Epidermal melanocyte (primary cell): ENCODE measurements around the gene TTC39A.
"Not testable (repeated sequence)": the region's sequence is repeated elsewhere in the genome, so short reads cannot be mapped to it uniquely, and the experiment has no call there.

Experiments used
- DNase-seq: peaks from one replicate; pipeline ENCODE4 v3.0.0; 2011; ENCODE audit warnings: low spot score; ENCODE audit not compliant: insufficient read length

The TTC39A gene

DNA sequence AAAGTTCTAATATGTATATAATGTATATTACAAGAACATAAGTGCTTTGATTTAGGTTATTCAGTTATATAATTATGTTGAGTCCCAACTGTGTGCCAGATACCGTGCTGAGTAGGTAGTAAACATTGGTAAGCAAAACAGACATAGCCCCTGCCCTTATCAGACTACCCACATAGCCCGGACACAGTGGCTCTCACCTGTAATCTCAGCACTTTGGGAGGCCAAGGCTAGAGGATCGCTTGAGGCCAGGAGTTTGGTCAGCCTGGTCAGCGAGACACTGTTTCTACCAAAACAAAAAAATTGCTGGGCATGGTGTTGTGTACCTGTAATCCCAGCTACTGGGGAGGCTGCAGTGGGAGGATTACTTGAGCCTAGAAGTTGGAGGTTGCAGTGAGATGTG lies 63.6 kb downstream of the TTC39A start:
- DNase-seq, result no peak

- DNase-seq, result no peak
These were observed 64.2 kb downstream of the TTC39A start for GRCh38 chr1:51266181-51266580.

- no peak for DNase-seq
These were observed 64.7 kb downstream of the TTC39A start for GRCh38 chr1:51265618-51266017.

DNA sequence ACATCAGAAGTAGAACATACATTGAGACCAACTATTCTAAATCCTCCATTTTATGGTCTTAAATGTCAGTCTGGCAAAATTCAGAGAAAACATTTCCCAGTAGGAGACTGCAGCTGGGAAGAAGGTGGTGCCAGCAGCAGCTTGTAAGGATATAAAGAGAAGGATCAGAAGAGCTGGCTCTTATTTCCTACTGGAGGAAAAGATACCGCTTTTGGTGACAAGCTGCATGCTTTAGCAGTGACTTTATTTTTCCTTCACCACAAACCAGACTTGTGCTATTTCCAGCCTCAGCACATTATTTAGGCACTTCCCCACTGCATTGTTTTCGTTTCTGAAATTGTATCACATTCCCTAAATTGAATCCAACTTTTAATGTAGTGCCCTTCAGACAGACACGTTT lies 65.9 kb downstream of the TTC39A start:
- no peak for DNase-seq

DNA sequence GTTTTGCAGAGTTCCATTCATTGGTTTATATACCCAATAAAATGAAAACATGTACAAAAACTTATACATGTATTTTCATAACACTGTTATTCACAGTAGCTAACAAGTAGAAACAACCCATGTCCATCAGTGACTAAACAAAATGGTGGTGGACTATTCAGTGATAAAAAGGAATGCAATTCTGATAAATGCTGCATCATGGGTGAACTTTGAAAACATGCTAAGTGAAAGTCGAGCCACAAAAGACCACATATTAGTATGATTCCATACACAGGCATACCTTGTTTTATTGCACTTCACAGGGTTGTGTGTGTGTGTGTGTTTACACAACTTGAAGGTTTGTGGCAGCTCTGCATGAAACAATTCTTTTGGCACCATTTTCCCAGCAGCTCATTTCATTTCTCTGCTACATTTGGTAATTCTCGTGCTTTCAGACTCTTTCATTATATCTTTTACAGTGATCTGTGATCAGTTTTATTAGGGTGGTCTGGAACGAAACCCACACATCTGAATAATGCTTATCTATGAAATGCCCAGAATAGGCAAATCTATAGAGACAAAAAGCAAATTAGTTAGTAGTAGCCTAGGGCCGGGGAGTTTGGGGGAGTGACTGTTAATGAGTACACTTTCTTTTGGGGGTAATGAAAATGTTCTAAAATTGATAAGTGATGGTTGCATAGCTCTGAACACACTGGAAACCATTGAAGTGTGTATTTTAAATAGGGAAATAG lies 67.0 kb downstream of the TTC39A start:
- no peak for DNase-seq

DNA sequence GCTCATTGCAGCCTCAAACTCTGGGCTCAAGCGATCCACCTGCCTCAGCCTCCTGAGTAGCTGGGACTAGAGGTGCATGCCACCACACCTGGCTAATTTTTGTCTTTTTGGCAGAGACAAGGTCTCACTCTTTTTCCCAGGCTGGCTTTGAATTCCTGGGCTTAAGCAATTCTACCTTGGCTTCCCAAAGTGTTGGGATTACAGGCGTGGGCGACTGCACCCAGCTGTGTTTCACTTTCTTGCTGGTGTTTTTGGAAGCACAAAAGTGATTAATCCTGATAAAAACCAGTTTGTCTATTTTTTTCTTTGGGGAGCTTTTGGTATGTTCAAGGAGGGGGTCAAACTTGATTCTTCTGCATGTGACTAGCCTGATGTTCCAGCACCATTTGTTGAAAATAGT lies 75.0 kb downstream of the TTC39A start:
- DNase-seq, result no peak

GRCh38 chr1:51253691-51254090 lies 76.7 kb downstream of the TTC39A start:
- no peak for DNase-seq

GRCh38 chr1:51252366-51252765 lies 78.0 kb downstream of the TTC39A start:
- no peak for DNase-seq

DNA sequence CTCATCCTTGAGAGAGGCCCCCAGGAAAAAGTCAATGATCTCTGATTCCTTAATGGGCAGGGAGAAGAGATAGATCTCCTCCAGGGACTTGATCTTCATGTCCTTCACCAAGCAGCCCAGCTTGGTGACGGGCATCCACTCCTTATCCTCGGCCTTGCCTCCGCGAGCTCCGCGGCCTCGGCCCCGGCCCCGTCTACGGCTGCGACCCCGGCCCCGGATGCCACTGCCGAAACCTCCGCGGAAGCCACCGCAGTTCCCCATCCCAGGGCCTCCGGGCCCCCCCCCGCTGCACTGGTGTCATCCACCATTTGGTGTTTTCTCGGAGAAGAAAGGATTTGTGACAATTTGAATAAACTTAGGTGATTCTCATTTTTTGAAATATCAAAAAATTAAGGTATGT lies 79.2 kb downstream of the TTC39A start:
- DNase-seq, result not testable (repeated sequence)

- not testable (repeated sequence) for DNase-seq
These were observed 79.6 kb downstream of the TTC39A start for GRCh38 chr1:51250729-51251128.

GRCh38 chr1:51249445-51249844 lies 80.9 kb downstream of the TTC39A start:
- no peak for DNase-seq

DNA sequence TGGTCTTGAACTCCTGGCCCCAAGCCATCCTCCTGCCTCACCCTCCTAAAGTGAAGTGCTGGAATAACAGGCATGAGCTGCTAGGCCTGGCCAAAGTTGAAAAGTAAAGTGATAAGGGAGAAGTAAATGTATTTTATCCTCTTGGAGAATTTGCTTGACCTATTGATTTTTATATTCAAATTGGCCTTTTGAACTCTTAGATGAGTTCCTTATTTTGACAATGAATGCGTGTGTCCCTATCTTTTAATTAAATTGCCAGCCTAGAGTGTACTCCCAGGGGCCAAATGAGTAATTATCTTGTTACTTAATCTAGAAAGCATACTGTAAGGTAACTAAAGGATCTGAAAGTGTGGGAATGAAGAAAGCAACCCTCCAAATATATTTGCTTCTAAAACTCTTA lies 82.9 kb downstream of the TTC39A start:
- DNase-seq, result no peak

DNA sequence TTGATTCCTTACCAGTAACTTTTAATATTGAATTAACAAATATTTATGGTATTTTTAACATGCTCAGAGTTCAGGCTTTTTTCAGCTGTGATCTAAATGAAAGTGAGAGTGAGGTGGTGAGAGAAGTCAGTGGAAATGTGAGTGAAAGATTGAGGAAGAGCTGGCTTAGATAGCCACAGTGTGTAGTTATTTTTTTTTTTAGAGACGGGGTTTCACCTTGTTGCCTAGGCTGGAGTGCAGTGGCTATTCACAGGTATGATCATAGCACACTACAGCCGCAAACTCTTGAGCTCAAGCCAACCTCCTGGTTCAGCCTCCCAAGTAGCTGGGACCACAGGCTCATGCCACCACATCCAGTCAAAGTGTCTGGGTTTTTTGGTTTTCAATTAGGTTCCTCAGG lies 83.3 kb downstream of the TTC39A start:
- no peak for DNase-seq

DNA sequence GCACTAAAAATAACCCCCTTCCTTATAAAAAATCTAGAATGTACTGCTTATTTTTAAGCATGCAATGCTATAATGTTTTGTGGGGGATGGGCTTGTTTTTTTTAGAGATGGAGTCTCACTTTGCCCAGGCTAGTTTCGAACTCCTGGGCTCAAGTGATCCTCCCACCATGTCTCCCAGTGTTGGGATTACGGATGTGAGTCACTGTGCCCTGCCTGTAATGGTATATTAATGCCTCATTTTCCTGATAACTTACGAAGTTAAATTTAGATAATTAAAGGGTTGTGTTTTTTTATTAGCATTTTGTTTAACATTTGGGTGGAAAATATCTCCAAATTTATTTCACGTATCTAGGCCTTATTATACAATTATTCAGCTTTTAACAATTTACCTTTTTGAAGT lies 87.8 kb downstream of the TTC39A start:
- DNase-seq, result no peak

DNA sequence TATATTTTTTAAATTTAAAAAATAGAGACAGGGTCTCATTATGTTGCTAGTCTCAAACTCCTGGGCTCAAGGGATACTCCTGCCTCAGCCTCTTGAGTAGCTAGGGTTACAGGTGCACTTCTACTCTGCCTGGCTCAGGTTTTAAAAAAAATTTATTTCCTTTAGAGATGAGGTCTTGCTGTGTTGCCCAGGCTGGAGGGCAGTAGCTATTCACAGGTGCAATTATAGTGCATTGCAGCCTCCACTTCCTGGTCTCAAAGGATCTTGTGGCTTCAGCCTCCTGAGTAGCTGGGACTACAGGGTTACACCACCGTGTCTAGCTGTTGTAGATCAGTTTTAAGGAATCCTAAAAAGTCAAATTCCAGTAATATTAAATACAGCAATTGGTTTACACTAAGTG lies 89.2 kb downstream of the TTC39A start:
- DNase-seq, result no peak

DNA sequence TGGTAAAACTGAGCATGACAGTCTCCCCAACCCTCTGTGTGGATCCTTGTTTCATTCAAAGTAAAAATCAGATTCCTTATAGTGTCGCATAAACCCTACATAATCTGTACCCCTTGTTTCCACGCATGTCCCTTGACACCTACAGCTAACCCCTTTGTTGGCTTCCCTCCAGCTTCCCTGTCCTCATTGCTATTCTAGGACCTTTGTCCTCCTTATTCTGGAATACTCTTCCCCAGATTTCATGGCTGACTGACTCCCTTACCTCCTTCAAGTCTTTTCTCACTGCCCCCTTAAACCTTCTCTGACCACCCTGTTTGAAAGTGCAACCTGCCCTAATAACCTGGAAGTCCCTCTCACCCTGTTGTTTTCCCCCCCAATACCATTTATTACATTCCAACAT lies 90.3 kb downstream of the TTC39A start:
- DNase-seq, result no peak

GRCh38 chr1:51238034-51238403 lies 92.3 kb downstream of the TTC39A start:
- no peak for DNase-seq

DNA sequence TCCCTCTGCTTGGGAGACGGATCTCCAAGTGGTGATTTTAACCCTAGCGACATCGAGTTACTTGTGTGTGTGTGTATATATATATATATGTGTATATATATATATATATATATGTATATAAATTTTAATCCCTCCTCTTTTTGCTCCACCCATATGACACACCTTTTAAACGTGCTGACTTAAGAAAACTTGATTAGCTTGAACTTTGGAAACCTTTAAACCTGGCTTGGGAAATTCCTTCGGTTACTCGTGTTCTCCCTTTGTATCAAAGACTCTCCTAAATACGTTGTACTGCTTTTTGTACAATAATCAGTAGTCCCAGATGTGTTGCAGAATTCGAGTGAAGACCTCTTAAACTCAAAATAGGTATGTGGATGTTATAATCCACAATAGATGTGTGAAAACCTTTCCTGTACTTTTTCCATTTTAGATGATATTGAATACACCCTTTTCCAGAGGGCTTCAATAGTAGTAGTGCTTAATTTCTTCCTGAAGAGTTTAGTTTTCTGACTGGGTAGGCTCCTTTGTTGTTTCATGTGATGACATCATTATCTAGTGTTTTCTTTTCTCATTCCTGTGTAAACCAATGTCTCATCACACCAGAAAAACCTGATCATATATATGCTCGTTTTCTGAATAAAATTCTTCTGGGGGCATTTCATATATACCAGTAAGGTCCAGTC lies 92.9 kb downstream of the TTC39A start:
- no peak for DNase-seq
